K562 (cell line): ENCODE data around the gene GIPR. TPM values are rescaled to one million over a fixed set of nuclear protein-coding genes. Genes with fewer than 3 reads are reported as not detected.
A peak's percentile ranks its signal among the peaks of the same experiment; 100 is the strongest.

Experiments
- BRCA1 ChIP-seq, 2 experiments: fragments of 450-650 bp in 1 of 2; sonication (generic) in 1 of 2; formaldehyde crosslinking in 1 of 2; IDR thresholded peaks; 2 replicates each; pipeline versions ENCODE4 v1.5.0 to v1.6.1; 2017 to 2020; ENCODE audit warnings: mild to moderate bottlenecking in 1 of 2, missing genetic modification reagents in 1 of 2
- CBX8 ChIP-seq: fragments of 200-600 bp; sonication (generic); IDR thresholded peaks from 2 replicates; pipeline ENCODE4 v1.6.1; 2012; ENCODE audit warnings: borderline replicate concordance, mixed run types, low read depth, mild to moderate bottlenecking, moderate library complexity, mixed read lengths, low read length, control low read depth, inconsistent platforms; ENCODE audit not compliant: poor library complexity, severe bottlenecking; ENCODE audit errors: extremely low read depth
- CREM ChIP-seq: IDR thresholded peaks from 2 replicates; pipeline ENCODE4 v1.6.1; 2014; ENCODE audit warnings: antibody characterized with exemption, low read depth
- ELK1 ChIP-seq: sonication (generic); formaldehyde crosslinking; IDR thresholded peaks from 2 replicates; pipeline ENCODE4 v1.8.1; 2022; ENCODE audit warnings: missing genetic modification reagents
- ERF ChIP-seq: fragments of 450-650 bp; formaldehyde crosslinking; IDR thresholded peaks from 2 replicates; pipeline ENCODE4 v1.4.0; 2020; ENCODE audit warnings: mild to moderate bottlenecking, mixed read lengths
- ETV6 ChIP-seq, 3 experiments: fragments of 150-350 bp in 1 of 3; sonication (generic) in 1 of 3; formaldehyde crosslinking in 1 of 3; IDR thresholded peaks; 2 replicates each; pipeline versions ENCODE4 v1.6.1 to v1.8.0; 2014 to 2022; ENCODE audit warnings: borderline replicate concordance in 2 of 3, low read depth in 2 of 3, antibody characterized with exemption in 1 of 3, low read length in 1 of 3, mild to moderate bottlenecking in 1 of 3, missing genetic modification reagents in 1 of 3
- FOXA3 ChIP-seq, 2 experiments: fragments of 450-650 bp in 1 of 2; sonication (generic) in 1 of 2; formaldehyde crosslinking; IDR thresholded peaks in 1 of 2; conservative IDR thresholded peaks in 1 of 2; 2 replicates each; pipeline versions ENCODE4 v1.4.0 to v1.8.0; 2020 to 2022; ENCODE audit warnings: mild to moderate bottlenecking in 2 of 2, missing genetic modification reagents in 1 of 2
- FOXK1 ChIP-seq: sonication (generic); formaldehyde crosslinking; IDR thresholded peaks from 2 replicates; pipeline ENCODE4 v1.8.0; 2022; ENCODE audit warnings: missing genetic modification reagents, mild to moderate bottlenecking, borderline replicate concordance
- HCFC1 ChIP-seq: IDR thresholded peaks from 2 replicates; pipeline ENCODE4 v1.6.1; 2012; ENCODE audit warnings: low read depth, low read length, improper control_type of control experiment
- HDAC1 ChIP-seq, 2 experiments: fragments of 450-650 bp; IDR thresholded peaks; 2 replicates each; pipeline ENCODE4 v1.6.1; 2016 to 2017; ENCODE audit warnings: inconsistent platforms in 1 of 2, mild to moderate bottlenecking in 1 of 2, moderate library complexity in 1 of 2
- HLTF ChIP-seq: fragments of 450-650 bp; IDR thresholded peaks from 2 replicates; pipeline ENCODE4 v1.6.1; 2016
- MXD1 ChIP-seq: fragments of 250-450 bp; sonication (Bioruptor Pico); IDR thresholded peaks from 2 replicates; pipeline ENCODE4 v1.8.0; 2021; ENCODE audit warnings: borderline replicate concordance, mild to moderate bottlenecking, moderate library complexity; ENCODE audit not compliant: poor library complexity, severe bottlenecking
- NFXL1 ChIP-seq: fragments of 450-650 bp; formaldehyde crosslinking; IDR thresholded peaks from 2 replicates; pipeline ENCODE4 v1.4.0; 2021; ENCODE audit warnings: mild to moderate bottlenecking
- NR3C1 ChIP-seq: sonication (generic); formaldehyde crosslinking; IDR thresholded peaks from 2 replicates; pipeline ENCODE4 v1.8.1; 2022; ENCODE audit warnings: missing genetic modification reagents
- PRPF4 ChIP-seq: fragments of 200-400 bp; formaldehyde crosslinking; IDR thresholded peaks from one replicate; pipeline ENCODE4 v1.6.1; 2017; ENCODE audit warnings: low read length, low read depth, mild to moderate bottlenecking; ENCODE audit not compliant: insufficient read depth, poor library complexity, severe bottlenecking
- RBM34 ChIP-seq: fragments of 200-400 bp; formaldehyde crosslinking; IDR thresholded peaks from 2 replicates; pipeline ENCODE4 v1.6.1; 2018; ENCODE audit warnings: low read length, borderline replicate concordance; ENCODE audit not compliant: insufficient read depth
- YY1 ChIP-seq, 3 experiments: IDR thresholded peaks; 2 replicates each; pipeline ENCODE4 v1.6.1; 2011; ENCODE audit warnings: low read length in 2 of 3, mild to moderate bottlenecking in 2 of 3, moderate library complexity in 2 of 3, borderline replicate concordance in 1 of 3, control low read depth in 1 of 3, low read depth in 1 of 3; ENCODE audit not compliant: insufficient read depth in 3 of 3, insufficient replicate concordance in 2 of 3, control insufficient read depth in 1 of 3, insufficient read length in 1 of 3; ENCODE audit errors: extremely low read depth in 1 of 3
- ZFP30 ChIP-seq: fragments of 250-450 bp; sonication (Bioruptor Pico); IDR thresholded peaks from 2 replicates; pipeline ENCODE4 v1.8.0; 2022; ENCODE audit warnings: moderate library complexity, mild to moderate bottlenecking, inconsistent platforms, borderline replicate concordance
- ZNF311 ChIP-seq: fragments of 250-450 bp; sonication (Bioruptor Pico); IDR thresholded peaks from 2 replicates; pipeline ENCODE4 v1.4.0; 2020; ENCODE audit warnings: mild to moderate bottlenecking, moderate library complexity
- ZNF436 ChIP-seq: fragments of 250-450, 450-650 bp; sonication (Bioruptor Pico); formaldehyde crosslinking; IDR thresholded peaks from 2 replicates; pipeline ENCODE4 v1.7.0; 2020; ENCODE audit warnings: mild to moderate bottlenecking
- ZNF76 ChIP-seq: fragments of 250-450 bp; sonication (Bioruptor Pico); IDR thresholded peaks from 2 replicates; pipeline ENCODE4 v1.4.0; 2020; ENCODE audit warnings: mild to moderate bottlenecking, moderate library complexity, borderline replicate concordance
- ZNF77 ChIP-seq: fragments of 250-450 bp; sonication (Bioruptor Pico); IDR thresholded peaks from 2 replicates; pipeline ENCODE4 v1.5.0; 2020
- ZNF79 ChIP-seq: fragments of 250-450 bp; sonication (Bioruptor Pico); IDR thresholded peaks from 2 replicates; pipeline ENCODE4 v1.4.0; 2020; ENCODE audit warnings: low read depth, mild to moderate bottlenecking, moderate library complexity
- polyA plus RNA-seq, 8 experiments: library from polyadenylated mRNA; depleted of rRNA in 4 of 8; stranded (reverse) in 5 of 8; unstranded in 3 of 8; fragments of >200 nt; fragmentation: Nextera tagmentation in 2 of 8; fragmentation: Illumina TruSeq in 1 of 8; extraction: Ambion mirVana in 2 of 8; extraction: Trizol in 1 of 8; gene quantifications; 2 replicates each; pipeline versions ENCODE4 v1.2.1 to v1.2.3, GENCODE V29; 2011 to 2014; ENCODE audit warnings: inconsistent platforms in 1 of 8, missing spikeins in 1 of 8
- total RNA-seq, 7 experiments: library from RNA; depleted of rRNA in 6 of 7; stranded (reverse); fragments of >200 nt in 6 of 7; fragmentation: Illumina TruSeq in 2 of 7; extraction: Trizol in 2 of 7; gene quantifications; 2 replicates each; pipeline versions ENCODE4 v1.2.1 to v1.2.3, GENCODE V29; 2011 to 2021; ENCODE audit warnings: low replicate concordance in 1 of 7

The GIPR gene
- total and polyA plus RNA-seq, 9 of the 15 experiments (the other 6 are each of a cell fraction or from before 2014, with no cell fraction given): 2.2 to 26.8 (median 12.7) TPM

- TF ChIP-seq YY1 (IDR thresholded peaks at IDR 0.05; ENCODE audit: borderline replicate concordance in 1 of 3, control insufficient read depth in 1 of 3, extremely low read depth in 1 of 3, insufficient read depth in 3 of 3, insufficient read length in 1 of 3, insufficient replicate concordance in 2 of 3, low read depth in 1 of 3, low read length in 2 of 3): peak in 2 of 3 experiments; percentile 21 to 33
- TF ChIP-seq PRPF4: no peak
- TF ChIP-seq ELK1 (CRISPR knock-in tag): no peak
- no peak for TF ChIP-seq ZNF79
- TF ChIP-seq HCFC1: no peak
- no peak for TF ChIP-seq MXD1 (CRISPR knock-in tag)
- no peak for TF ChIP-seq BRCA1 (IDR thresholded peaks at IDR 0.05)
- TF ChIP-seq BRCA1 (CRISPR knock-in tag; IDR thresholded peaks at IDR 0.05): no peak
- TF ChIP-seq CREM: peak; percentile 54
- TF ChIP-seq ETV6 (IDR thresholded peaks at IDR 0.05; ENCODE audit: borderline replicate concordance in 1 of 2, low read depth in 2 of 2, low read length in 1 of 2): no peak
- no peak for TF ChIP-seq ETV6 (CRISPR knock-in tag; IDR thresholded peaks at IDR 0.05; ENCODE audit: borderline replicate concordance)
- TF ChIP-seq CBX8: no peak
- no peak for TF ChIP-seq ZNF76 (CRISPR knock-in tag)
- TF ChIP-seq ZFP30 (CRISPR knock-in tag): no peak
- no peak for TF ChIP-seq NFXL1 (CRISPR knock-in tag)
- no peak for TF ChIP-seq ZNF436 (CRISPR knock-in tag)
- TF ChIP-seq FOXA3 (CRISPR knock-in tag; conservative IDR thresholded peaks at IDR 0.05 in 1 of 2, IDR thresholded peaks at IDR 0.05 in 1 of 2): no peak
- TF ChIP-seq HLTF: no peak
- TF ChIP-seq ZNF311 (CRISPR knock-in tag): no peak
- TF ChIP-seq RBM34: no peak
- no peak for TF ChIP-seq NR3C1 (CRISPR knock-in tag)
- 0 out of 4 replicates have a peak, but pooled peaks of 1 of the 2 experiments have one; percentile 26 for TF ChIP-seq HDAC1 (IDR thresholded peaks at IDR 0.05)
- no peak for TF ChIP-seq FOXK1 (CRISPR knock-in tag)
- no peak for TF ChIP-seq ERF (CRISPR knock-in tag)
- no peak for TF ChIP-seq ZNF77 (CRISPR knock-in tag)
Measured at GRCh38 chr19:45643024-45643926, 24.7 kb upstream of the GIPR start (continued).
